Measurements from ENCODE around the gene OIP5. TPM values are rescaled to one million over a fixed set of nuclear protein-coding genes. Genes with fewer than 3 reads are reported as not detected.

OIP5 gene
- total and polyA plus RNA-seq, 2 of the 13 experiments (the other 11 are each of a cell fraction or from before 2014, with no cell fraction given) = 10.7 to 38.0 TPM

DNA sequence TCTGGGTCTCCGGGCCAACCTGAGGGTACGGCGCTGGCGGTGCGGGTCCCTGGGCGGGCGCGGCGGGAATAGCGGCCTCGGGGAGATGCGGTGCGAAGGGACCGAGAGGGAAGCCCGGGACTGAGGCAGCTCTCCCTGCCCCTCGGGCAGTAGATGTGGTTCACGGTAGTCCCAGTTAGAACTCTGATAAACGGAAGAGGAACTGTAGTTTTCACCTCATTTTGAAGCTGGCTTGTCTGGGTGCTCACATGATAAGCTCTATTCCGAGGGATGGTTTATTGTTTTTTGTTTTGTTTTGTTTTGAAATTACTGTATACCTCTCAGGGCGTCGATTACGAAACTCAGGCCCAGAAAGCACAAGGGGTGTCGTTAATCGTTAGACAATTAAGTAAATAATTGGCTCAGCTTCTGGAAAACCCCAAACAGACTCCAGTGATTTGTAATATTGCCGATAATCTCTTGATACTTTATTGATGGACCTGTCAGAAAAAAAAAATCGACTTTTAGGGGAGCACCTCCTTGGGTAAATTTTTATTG is 703 bp upstream of the OIP5 start (continued):
- TF ChIP-seq, protein P1, sequence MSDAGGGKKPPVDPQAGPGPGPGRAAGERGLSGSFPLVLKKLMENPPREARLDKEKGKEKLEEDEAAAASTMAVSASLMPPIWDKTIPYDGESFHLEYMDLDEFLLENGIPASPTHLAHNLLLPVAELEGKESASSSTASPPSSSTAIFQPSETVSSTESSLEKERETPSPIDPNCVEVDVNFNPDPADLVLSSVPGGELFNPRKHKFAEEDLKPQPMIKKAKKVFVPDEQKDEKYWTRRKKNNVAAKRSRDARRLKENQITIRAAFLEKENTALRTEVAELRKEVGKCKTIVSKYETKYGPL (CRISPR knock-in tag; IDR thresholded peaks at IDR 0.05) = no peak
- TF ChIP-seq RAD51 (IDR thresholded peaks at IDR 0.05; ENCODE audit: borderline replicate concordance) = no peak
- TF ChIP-seq BHLHE40 (IDR thresholded peaks at IDR 0.05; ENCODE audit: low read length) = no peak
- no peak for TF ChIP-seq ZFP36L2 (CRISPR knock-in tag; IDR thresholded peaks at IDR 0.05)
- TF ChIP-seq CREM (IDR thresholded peaks at IDR 0.05) = no peak
- no peak for TF ChIP-seq CREM (CRISPR knock-in tag; IDR thresholded peaks at IDR 0.05)
- no peak for TF ChIP-seq ERF (CRISPR knock-in tag; IDR thresholded peaks at IDR 0.05)
- no peak for TF ChIP-seq ZNF563 (CRISPR knock-in tag; IDR thresholded peaks at IDR 0.05)
- peak; percentile 17; the same call in 1 of the 2 replicates for TF ChIP-seq ZNF772 (CRISPR knock-in tag; IDR thresholded peaks at IDR 0.05)
- 0 out of 2 replicates have a peak, but pooled peaks have one; percentile 5 for TF ChIP-seq KMT2A (CRISPR knock-in tag; IDR thresholded peaks at IDR 0.05)
- no peak for TF ChIP-seq ZNF331 (CRISPR knock-in tag; IDR thresholded peaks at IDR 0.05)
- no peak for TF ChIP-seq ELF3 (CRISPR knock-in tag; IDR thresholded peaks at IDR 0.05)
- TF ChIP-seq ZNF510 (CRISPR knock-in tag; IDR thresholded peaks at IDR 0.05; ENCODE audit: low read depth) = no peak
- no peak for TF ChIP-seq POLR2AphosphoS2 (IDR thresholded peaks at IDR 0.05; ENCODE audit: low read depth, low read length)
- no peak for TF ChIP-seq PHF8 (CRISPR knock-in tag; IDR thresholded peaks at IDR 0.05)
- TF ChIP-seq ZSCAN22 (CRISPR knock-in tag; IDR thresholded peaks at IDR 0.05) = no peak
- TF ChIP-seq, protein P2, sequence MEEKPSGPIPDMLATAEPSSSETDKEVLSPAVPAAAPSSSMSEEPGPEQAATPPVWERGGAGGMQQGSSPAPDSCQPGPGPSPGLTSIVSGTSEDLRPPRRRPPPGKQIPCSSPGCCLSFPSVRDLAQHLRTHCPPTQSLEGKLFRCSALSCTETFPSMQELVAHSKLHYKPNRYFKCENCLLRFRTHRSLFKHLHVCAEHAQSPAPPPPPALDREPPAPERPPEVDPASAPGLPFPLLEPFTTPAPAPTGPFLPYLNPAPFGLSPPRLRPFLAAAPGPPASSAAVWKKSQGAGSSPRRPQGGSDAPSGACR (CRISPR knock-in tag; IDR thresholded peaks at IDR 0.05) = no peak
- TF ChIP-seq ZFP82 (CRISPR knock-in tag; IDR thresholded peaks at IDR 0.05; ENCODE audit: borderline replicate concordance) = 0 out of 2 replicates have a peak, but pooled peaks have one; percentile 52
- no peak for TF ChIP-seq HNRNPL (IDR thresholded peaks at IDR 0.05; ENCODE audit: low read depth, low read length)
- no peak for TF ChIP-seq ATAD3A (CRISPR knock-in tag; IDR thresholded peaks at IDR 0.05)
- no peak for TF ChIP-seq ZSCAN9 (CRISPR knock-in tag; IDR thresholded peaks at IDR 0.05; ENCODE audit: borderline replicate concordance)
- no peak for TF ChIP-seq NKX3-1 (CRISPR knock-in tag; IDR thresholded peaks at IDR 0.05)
- TF ChIP-seq ZNF773 (CRISPR knock-in tag; IDR thresholded peaks at IDR 0.05; ENCODE audit: borderline replicate concordance) = no peak
- TF ChIP-seq PAWR (CRISPR knock-in tag; IDR thresholded peaks at IDR 0.05; ENCODE audit: borderline replicate concordance) = no peak
- no peak for TF ChIP-seq ZSCAN21 (CRISPR knock-in tag; IDR thresholded peaks at IDR 0.05; ENCODE audit: borderline replicate concordance)
